Thyroid gland (tissue), 4 donors: Measurements from ENCODE around the gene HCFC1R1.

Experiments used
- POLR2A ChIP-seq, 2 donors: fragments of 450-650 bp; IDR thresholded peaks; one replicate each; pipeline ENCODE4 v1.6.1; 2017; ENCODE audit warnings: antibody characterized with exemption in 2 of 2, mild to moderate bottlenecking in 2 of 2, moderate library complexity in 1 of 2
- TF ChIP-seq, protein P1 (sequence below), 6 experiments: fragments of 200-600 bp in 3 of 6; fragments of 450-650 bp in 3 of 6; sonication (generic) in 3 of 6; IDR thresholded peaks; one replicate each; pipeline ENCODE4 v1.5.1; 2016 to 2019; ENCODE audit warnings: antibody characterized with exemption in 6 of 6, mild to moderate bottlenecking in 2 of 6, inconsistent platforms in 1 of 6, moderate library complexity in 1 of 6

DNA sequence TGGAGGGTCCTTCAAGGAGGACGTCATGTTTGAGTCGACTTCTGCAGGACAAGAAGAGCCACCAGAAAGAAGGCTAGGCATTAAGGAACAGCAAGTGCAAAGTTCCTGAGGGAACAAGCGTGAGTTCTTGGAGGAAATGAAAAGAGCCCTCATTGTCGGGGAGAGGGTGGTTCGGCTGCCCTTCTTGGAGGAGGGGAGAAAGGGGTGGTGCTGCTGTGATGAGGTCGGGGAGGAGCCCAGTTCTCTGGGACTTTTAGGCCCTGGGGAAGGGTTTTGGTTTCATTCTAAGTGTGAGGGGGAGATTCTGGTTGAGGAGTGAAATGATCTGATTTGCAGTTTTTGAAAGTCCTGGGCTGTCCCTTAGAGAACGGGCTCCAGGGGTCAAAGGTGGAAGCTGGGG, 8.9 kb upstream of the HCFC1R1 start:
- TF ChIP-seq, protein P1, sequence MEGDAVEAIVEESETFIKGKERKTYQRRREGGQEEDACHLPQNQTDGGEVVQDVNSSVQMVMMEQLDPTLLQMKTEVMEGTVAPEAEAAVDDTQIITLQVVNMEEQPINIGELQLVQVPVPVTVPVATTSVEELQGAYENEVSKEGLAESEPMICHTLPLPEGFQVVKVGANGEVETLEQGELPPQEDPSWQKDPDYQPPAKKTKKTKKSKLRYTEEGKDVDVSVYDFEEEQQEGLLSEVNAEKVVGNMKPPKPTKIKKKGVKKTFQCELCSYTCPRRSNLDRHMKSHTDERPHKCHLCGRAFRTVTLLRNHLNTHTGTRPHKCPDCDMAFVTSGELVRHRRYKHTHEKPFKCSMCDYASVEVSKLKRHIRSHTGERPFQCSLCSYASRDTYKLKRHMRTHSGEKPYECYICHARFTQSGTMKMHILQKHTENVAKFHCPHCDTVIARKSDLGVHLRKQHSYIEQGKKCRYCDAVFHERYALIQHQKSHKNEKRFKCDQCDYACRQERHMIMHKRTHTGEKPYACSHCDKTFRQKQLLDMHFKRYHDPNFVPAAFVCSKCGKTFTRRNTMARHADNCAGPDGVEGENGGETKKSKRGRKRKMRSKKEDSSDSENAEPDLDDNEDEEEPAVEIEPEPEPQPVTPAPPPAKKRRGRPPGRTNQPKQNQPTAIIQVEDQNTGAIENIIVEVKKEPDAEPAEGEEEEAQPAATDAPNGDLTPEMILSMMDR (IDR thresholded peaks at IDR 0.05), result no peak
- TF ChIP-seq POLR2A (IDR thresholded peaks at IDR 0.05), result no peak
